Parathyroid adenoma (tissue), 2 donors: Measurements from ENCODE around the gene KRT222.

ENCODE experiments used
- H2AFZ ChIP-seq: fragments of 300-600 bp; sonication (generic); one replicate; pipeline ENCODE4 v1.7.0; 2017; ENCODE audit warnings: antibody characterized with exemption, mild to moderate bottlenecking
- H3K27ac ChIP-seq: fragments of 300-600 bp; sonication (generic); one replicate; pipeline ENCODE4 v1.7.0; 2017
- H3K27me3 ChIP-seq: fragments of 300-600 bp; sonication (generic); one replicate; pipeline ENCODE4 v1.7.0; 2017; ENCODE audit warnings: low read length; ENCODE audit not compliant: control insufficient read depth, insufficient read depth
- H3K36me3 ChIP-seq: fragments of 300-600 bp; sonication (generic); one replicate; pipeline ENCODE4 v1.7.0; 2017; ENCODE audit warnings: low read length; ENCODE audit not compliant: control insufficient read depth, insufficient read depth
- H3K4me1 ChIP-seq: fragments of 300-600 bp; sonication (generic); one replicate; pipeline ENCODE4 v1.7.0; 2017; ENCODE audit warnings: control low read depth
- H3K4me2 ChIP-seq: fragments of 300-600 bp; sonication (generic); one replicate; pipeline ENCODE4 v1.7.0; 2017; ENCODE audit warnings: low read length
- H3K4me3 ChIP-seq: fragments of 300-600 bp; sonication (generic); one replicate; pipeline ENCODE4 v1.7.0; 2017; ENCODE audit warnings: low read depth, low read length
- H3K79me2 ChIP-seq: fragments of 300-600 bp; sonication (generic); one replicate; pipeline ENCODE4 v1.7.0; 2017; ENCODE audit warnings: control low read depth
- H3K9ac ChIP-seq: fragments of 300-600 bp; sonication (generic); one replicate; pipeline ENCODE4 v1.7.0; 2017; ENCODE audit warnings: mild to moderate bottlenecking
- H3K9me3 ChIP-seq: fragments of 300-600 bp; sonication (generic); one replicate; pipeline ENCODE4 v1.7.0; 2017; ENCODE audit warnings: low read length; ENCODE audit not compliant: control insufficient read depth
- CTCF ChIP-seq: fragments of 300-600 bp; sonication (generic); IDR thresholded peaks from one replicate; pipeline ENCODE4 v1.7.0; 2017; ENCODE audit warnings: antibody characterized with exemption, mild to moderate bottlenecking
- donor health status: primary hyperparathyroidism.

The KRT222 gene

GRCh38 chr17:40645943-40646342 lies 19.0 kb downstream of the KRT222 start:
- H3K27ac ChIP-seq, result no peak overlapping the region
- H2AFZ ChIP-seq, result no peak overlapping the region
- H3K9me3 ChIP-seq, result no peaks in the 10 kb centered on the region
- TF ChIP-seq CTCF, result no peak
- H3K4me1 ChIP-seq, result peaks cover 12% of the 10 kb centered on the region
- H3K36me3 ChIP-seq, result no peaks in the 10 kb centered on the region
- H3K4me3 ChIP-seq, result no peak overlapping the region
- H3K9ac ChIP-seq, result no peak overlapping the region
- peaks cover 33% of the 10 kb centered on the region for H3K79me2 ChIP-seq
- no peaks in the 10 kb centered on the region for H3K27me3 ChIP-seq
- H3K4me2 ChIP-seq, result no peak overlapping the region

GRCh38 chr17:40645291-40645690 lies 19.7 kb downstream of the KRT222 start:
- peaks cover 33% of the 10 kb centered on the region for H3K79me2 ChIP-seq
- H3K36me3 ChIP-seq, result no peaks in the 10 kb centered on the region
- H3K4me3 ChIP-seq, result no peak overlapping the region
- H3K27me3 ChIP-seq, result no peaks in the 10 kb centered on the region
- no peak overlapping the region for H3K4me2 ChIP-seq
- no peak overlapping the region for H3K9ac ChIP-seq
- H2AFZ ChIP-seq, result no peak overlapping the region
- no peak for TF ChIP-seq CTCF
- no peak overlapping the region for H3K27ac ChIP-seq
- H3K9me3 ChIP-seq, result no peaks in the 10 kb centered on the region
- H3K4me1 ChIP-seq, result peaks cover 12% of the 10 kb centered on the region

GRCh38 chr17:40637931-40638330 lies 27.0 kb downstream of the KRT222 start:
- Histone ChIP-seq H3K36me3 (no peaks in the 10 kb centered on the region), H3K4me3 (no peak overlapping the region)
- TF ChIP-seq CTCF, result no peak

DNA sequence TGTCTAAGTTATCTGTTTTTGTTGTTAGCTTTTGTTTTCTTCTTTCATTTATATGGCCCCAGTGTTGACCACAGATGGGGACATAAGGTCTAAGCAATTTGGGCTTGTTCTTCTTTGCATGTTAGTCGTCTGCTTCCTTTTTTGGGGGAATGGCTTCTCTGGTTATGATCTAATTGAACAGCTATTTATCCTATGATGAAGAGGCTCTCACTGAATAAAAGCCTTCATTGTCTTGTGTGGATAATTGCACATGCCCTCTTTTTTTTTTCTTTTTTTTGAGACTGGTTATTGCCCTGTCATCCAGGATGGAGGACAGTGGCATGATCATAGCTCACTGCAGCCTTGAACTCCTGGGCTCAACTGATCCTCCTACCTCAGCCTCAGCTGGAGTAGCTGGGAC lies 31.1 kb downstream of the KRT222 start:
- no peak overlapping the region for H2AFZ ChIP-seq
- H3K4me1 ChIP-seq, result no peaks in the 10 kb centered on the region
- no peak for TF ChIP-seq CTCF
- H3K79me2 ChIP-seq, result no peaks in the 10 kb centered on the region
- H3K9me3 ChIP-seq, result no peaks in the 10 kb centered on the region
- H3K4me3 ChIP-seq, result no peak overlapping the region
- H3K27ac ChIP-seq, result no peak overlapping the region
- H3K36me3 ChIP-seq, result no peaks in the 10 kb centered on the region
- no peak overlapping the region for H3K9ac ChIP-seq
- H3K27me3 ChIP-seq, result no peaks in the 10 kb centered on the region
- no peak overlapping the region for H3K4me2 ChIP-seq

More at GRCh38 chr17:40637931-40638330, 27.0 kb downstream of the KRT222 start:
- H3K4me2 ChIP-seq, result no peak overlapping the region
- H3K27ac ChIP-seq, result no peak overlapping the region
- no peaks in the 10 kb centered on the region for H3K4me1 ChIP-seq
- no peaks in the 10 kb centered on the region for H3K27me3 ChIP-seq
- H3K9me3 ChIP-seq, result no peaks in the 10 kb centered on the region
- no peak overlapping the region for H3K9ac ChIP-seq
- H3K79me2 ChIP-seq, result no peaks in the 10 kb centered on the region
- H2AFZ ChIP-seq, result no peak overlapping the region

- H3K36me3 ChIP-seq, result no peaks in the 10 kb centered on the region
- no peak for TF ChIP-seq CTCF
- H3K27ac ChIP-seq, result no peak overlapping the region
- no peak overlapping the region for H3K9ac ChIP-seq
- no peaks in the 10 kb centered on the region for H3K9me3 ChIP-seq
- H3K27me3 ChIP-seq, result no peaks in the 10 kb centered on the region
- no peaks in the 10 kb centered on the region for H3K4me1 ChIP-seq
- H3K79me2 ChIP-seq, result no peaks in the 10 kb centered on the region
- H3K4me2 ChIP-seq, result no peak overlapping the region
- no peak overlapping the region for H2AFZ ChIP-seq
- H3K4me3 ChIP-seq, result no peak overlapping the region
These were observed 32.8 kb downstream of the KRT222 start for GRCh38 chr17:40632216-40632615.
